ENCODE results near the gene DTX1.

The DTX1 gene

DNA sequence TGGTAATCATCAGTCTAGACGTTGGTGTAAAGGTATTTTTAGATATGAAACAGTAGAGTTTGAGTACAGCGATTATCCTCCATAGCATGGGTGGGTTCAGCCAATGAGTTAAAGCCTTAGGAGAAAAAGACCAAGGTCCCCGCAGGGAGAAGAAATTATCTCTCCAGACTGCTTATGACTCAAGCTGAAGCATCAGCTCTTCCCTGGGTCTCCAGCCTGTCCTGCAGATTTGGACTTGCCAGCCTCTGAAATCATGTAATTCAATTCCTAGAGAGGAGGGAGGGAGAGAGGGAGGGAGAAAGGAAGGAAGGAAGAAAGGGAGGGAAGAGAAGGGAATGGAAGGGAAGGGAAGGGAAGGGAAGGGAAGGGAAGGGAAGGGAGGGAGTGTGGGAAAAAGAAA is 12.0 kb upstream of the DTX1 start:
- Mint-ChIP-seq H3K36me3 (ENCODE audit: low read depth) (no peaks in the 10 kb centered on the region), H3K4me3 (no peak overlapping the region), H3K4me1 (peaks cover 5% of the 10 kb centered on the region), H3K9me3 (no peaks in the 10 kb centered on the region), H3K27me3 (peaks cover 2% of the 10 kb centered on the region), H3K27ac (no peak overlapping the region)
- no peak for DNase-seq
- no peak for ATAC-seq

DNA sequence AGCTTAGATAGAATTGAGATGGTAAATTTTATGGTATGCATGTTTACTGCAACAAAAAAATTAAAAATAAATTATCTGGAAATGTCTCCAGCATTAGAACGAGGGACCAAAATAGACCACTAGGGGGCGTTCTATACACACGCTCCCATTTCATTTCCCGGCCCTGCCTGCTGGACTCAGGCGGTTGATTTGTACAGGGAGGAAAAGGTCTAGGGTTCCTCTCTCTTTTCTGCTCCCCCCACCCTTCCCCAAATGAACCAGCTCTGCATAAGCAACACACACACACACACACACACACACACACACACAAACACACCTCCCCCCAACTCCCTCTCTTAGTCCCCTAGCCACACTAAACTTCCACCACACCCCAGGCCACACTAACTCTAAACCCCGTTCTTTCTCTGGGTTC is 7.8 kb upstream of the DTX1 start:
- peak; percentile 62 for ATAC-seq
- H3K9me3 Mint-ChIP-seq, result no peaks in the 10 kb centered on the region
- no peaks in the 10 kb centered on the region for H3K36me3 Mint-ChIP-seq (ENCODE audit: low read depth)
- H3K27ac Mint-ChIP-seq, result no peak overlapping the region
- peaks cover 20% of the 10 kb centered on the region for H3K4me1 Mint-ChIP-seq
- no peaks in the 10 kb centered on the region for H3K27me3 Mint-ChIP-seq
- DNase-seq, result peak; percentile 67
- H3K4me3 Mint-ChIP-seq, result no peak overlapping the region

DNA sequence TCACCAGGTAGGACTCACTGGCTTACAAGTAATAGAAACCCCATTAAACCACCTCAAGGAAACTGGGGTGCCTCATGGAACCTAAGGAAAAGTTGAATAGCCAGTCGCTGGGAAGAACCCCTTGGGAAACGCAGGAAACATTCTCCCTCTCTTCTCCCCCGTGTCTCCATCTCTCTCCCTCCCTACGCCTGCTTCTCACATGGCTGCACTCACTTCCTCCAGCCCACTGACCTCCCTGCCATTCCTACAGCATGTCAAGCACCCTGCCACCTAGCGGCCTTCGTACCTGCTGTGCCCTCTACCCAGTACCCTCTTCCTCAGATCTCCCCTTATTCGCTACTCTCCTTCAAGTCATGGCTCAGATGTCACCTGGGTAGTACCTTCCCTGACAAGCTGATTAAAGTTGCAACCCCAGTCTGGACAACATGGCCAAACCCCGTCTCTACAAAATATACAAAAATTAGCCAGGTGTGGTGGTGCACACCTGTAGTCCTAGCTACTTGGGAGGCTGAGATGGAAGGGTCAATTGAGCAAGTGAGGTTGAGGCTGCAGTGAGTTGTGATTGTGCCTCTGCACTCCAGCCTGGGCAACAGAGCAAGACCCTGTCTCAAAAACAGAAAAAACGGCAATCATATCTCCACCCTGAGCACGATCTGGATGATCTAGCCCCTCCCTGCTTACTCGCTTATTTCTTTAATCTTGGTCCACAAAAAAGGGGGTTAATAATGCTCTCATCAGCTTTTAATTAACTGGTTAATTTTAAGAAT is 6.4 kb upstream of the DTX1 start:
- Mint-ChIP-seq H3K36me3 (ENCODE audit: low read depth) (no peaks in the 10 kb centered on the region), H3K27me3 (no peaks in the 10 kb centered on the region), H3K27ac (no peak overlapping the region), H3K9me3 (no peaks in the 10 kb centered on the region), H3K4me3 (no peak overlapping the region), H3K4me1 (peaks cover 20% of the 10 kb centered on the region)
- DNase-seq (no peak), ATAC-seq (no peak)

DNA sequence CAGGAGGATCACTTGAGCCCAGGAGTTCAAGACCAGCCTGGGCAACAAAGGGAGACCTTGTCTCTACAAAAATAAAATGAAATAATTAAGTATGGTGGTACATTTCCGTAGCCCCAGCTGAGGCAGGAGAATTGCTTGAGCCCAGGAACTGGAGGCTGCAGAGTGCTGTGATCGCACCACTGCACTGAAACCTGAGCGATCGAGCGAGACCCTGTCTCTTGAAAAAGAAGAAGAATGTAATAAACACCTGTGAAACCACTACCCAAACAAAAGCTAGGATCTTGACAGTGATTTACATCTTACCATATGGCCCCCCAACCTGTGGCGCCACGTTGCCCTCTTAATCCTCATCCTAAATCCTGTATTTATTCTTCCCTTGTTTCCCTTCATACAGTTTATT is 5.7 kb upstream of the DTX1 start:
- Mint-ChIP-seq H3K9me3 (no peaks in the 10 kb centered on the region), H3K27me3 (no peaks in the 10 kb centered on the region), H3K4me3 (no peak overlapping the region), H3K36me3 (ENCODE audit: low read depth) (no peaks in the 10 kb centered on the region), H3K4me1 (peaks cover 20% of the 10 kb centered on the region), H3K27ac (no peak overlapping the region)
- DNase-seq (no peak), ATAC-seq (no peak)

DNA sequence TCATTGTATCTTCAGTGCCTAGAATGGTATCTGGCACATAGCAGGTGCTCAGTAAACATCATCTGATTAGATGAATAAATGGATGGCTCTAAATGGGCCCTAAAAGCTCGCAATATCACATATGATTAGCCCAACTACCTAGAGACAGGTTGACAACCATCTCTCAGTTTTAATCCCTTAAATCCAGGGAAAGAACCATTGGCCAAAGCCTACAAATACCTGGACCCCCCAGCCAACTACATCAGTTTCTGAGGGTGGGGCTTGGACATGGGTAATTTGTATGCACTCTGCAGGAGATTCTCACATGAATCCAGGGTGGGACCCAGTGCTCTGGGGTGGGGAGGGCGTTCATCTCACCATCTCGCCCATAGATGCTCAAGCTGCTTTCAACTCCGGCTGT is 4.8 kb upstream of the DTX1 start:
- H3K4me3 Mint-ChIP-seq, result no peak overlapping the region
- DNase-seq (no peak), ATAC-seq (no peak)
- H3K36me3 Mint-ChIP-seq (ENCODE audit: low read depth), result no peaks in the 10 kb centered on the region
- H3K9me3 Mint-ChIP-seq, result no peaks in the 10 kb centered on the region
- H3K4me1 Mint-ChIP-seq, result peaks cover 25% of the 10 kb centered on the region
- no peak overlapping the region for H3K27ac Mint-ChIP-seq
- H3K27me3 Mint-ChIP-seq, result peaks cover 3% of the 10 kb centered on the region

DNA sequence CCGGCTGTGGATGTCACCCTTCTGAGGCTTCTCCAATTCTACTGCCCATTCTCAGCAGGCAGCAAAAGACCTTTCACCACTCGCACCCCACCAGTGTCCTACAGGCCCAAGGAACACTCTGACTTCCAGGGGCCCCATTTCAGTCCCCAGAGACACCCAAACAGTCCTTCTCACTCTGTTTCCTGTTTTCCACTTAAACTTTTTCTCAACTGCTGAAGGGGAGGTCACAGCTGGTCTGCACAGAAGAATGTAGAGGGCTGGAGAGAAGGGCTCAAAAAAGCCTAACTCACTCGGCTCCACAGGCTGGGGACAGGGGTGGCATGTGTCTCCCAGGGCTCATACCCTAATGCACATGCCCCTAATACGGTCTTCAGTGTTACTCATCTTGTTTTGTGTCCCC is 4.2 kb upstream of the DTX1 start:
- Mint-ChIP-seq H3K9me3 (no peaks in the 10 kb centered on the region), H3K4me1 (peaks cover 25% of the 10 kb centered on the region), H3K4me3 (no peak overlapping the region), H3K27ac (no peak overlapping the region), H3K27me3 (peaks cover 3% of the 10 kb centered on the region), H3K36me3 (ENCODE audit: low read depth) (no peaks in the 10 kb centered on the region)
- no peak for DNase-seq
- no peak for ATAC-seq

DNA sequence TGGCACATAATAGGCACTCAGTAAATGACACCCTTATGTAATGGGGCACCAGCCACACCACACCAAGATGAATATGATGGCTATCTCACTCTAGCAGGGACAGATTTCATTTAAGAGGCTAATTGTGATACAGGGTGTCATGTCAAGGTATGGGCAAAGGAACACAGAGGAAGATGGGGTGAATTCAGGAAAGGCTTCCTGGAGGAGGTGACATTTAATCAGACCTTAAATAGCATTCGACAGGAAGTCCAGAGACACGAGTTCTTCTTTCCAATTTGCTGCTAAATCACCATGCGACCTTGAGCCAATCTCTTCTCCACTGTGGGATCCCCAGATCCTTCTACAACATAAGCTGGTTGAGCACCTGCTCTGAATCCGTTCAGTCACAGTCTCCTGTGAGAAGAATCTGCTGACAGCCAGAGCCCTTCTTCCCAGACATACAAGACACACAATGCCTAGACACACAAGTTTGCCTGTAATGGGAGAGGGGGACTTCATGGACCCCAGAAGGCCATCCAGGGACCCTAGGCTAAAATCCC is 1.5 kb upstream of the DTX1 start:
- no peak for ATAC-seq
- no peak overlapping the region for H3K27ac Mint-ChIP-seq
- H3K27me3 Mint-ChIP-seq, result peaks cover 3% of the 10 kb centered on the region
- no peaks in the 10 kb centered on the region for H3K36me3 Mint-ChIP-seq (ENCODE audit: low read depth)
- no peak overlapping the region for H3K4me3 Mint-ChIP-seq
- no peaks in the 10 kb centered on the region for H3K9me3 Mint-ChIP-seq
- no peak for DNase-seq
- H3K4me1 Mint-ChIP-seq, result peaks cover 24% of the 10 kb centered on the region

DNA sequence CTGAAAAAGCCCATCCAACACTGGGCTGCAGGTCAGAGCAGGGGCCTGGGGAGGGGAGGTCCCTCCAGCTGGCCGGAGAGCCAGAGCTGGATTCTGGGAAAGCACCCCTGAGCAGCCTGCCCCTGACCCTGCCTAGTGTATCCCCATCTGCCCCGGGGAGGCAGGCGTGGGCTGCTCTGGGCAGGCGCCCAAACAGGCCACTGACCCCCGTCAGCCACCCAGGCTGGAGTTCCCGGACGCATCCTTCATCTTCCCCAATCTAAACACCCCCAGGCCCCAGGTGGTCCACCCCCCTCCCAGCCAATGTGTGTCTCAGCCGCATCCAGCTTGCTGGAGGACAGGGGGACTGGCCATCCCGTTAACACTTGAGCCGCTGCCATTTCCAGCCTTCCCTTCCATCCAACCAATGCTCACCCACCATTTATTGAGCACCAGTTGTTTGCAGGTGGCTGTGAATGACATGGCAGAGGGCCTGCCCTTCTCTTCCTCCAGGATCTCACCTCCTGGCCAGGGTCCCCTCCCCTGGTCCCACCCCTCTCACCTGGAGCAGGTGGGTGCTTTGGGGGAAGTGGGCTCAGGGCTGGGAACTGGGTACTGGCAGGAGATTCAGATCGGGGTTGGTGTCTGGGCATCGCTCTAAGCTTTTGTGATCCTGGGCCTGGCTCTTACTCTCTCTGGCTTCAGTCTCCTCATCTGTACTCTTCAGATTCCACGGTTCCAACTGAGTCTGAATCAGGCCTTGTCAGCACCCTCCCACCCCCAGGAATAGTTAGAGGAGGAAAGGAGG is 743 bp upstream of the DTX1 start:
- peaks cover 22% of the 10 kb centered on the region for H3K4me1 Mint-ChIP-seq
- no peaks in the 10 kb centered on the region for H3K36me3 Mint-ChIP-seq (ENCODE audit: low read depth)
- H3K4me3 Mint-ChIP-seq, result peak overlapping the region; percentile 65
- no peak for ATAC-seq
- no peaks in the 10 kb centered on the region for H3K9me3 Mint-ChIP-seq
- no peak for DNase-seq
- H3K27me3 Mint-ChIP-seq, result peaks cover 3% of the 10 kb centered on the region
- peak overlapping the region; percentile 23 for H3K27ac Mint-ChIP-seq

DNA sequence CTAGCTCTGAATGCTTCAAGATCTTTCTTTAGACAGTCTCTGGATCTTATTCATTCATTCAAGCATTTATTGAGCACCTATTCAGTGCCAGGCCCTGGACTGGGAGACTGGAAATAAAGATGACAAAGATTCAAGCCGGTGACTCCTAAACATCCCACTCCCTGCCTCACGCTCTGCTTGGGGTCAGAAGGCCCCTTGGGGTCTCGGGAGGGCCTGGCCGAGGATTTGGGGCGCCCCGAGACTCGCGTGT is 224 bp upstream of the DTX1 start:
- H3K36me3 Mint-ChIP-seq (ENCODE audit: low read depth), result no peaks in the 10 kb centered on the region
- no peaks in the 10 kb centered on the region for H3K9me3 Mint-ChIP-seq
- peaks cover 22% of the 10 kb centered on the region for H3K4me1 Mint-ChIP-seq
- H3K4me3 Mint-ChIP-seq, result peak overlapping the region; percentile 65
- peak overlapping the region; percentile 23 for H3K27ac Mint-ChIP-seq
- ATAC-seq (no peak), DNase-seq (no peak)
- H3K27me3 Mint-ChIP-seq, result peaks cover 3% of the 10 kb centered on the region

DNA sequence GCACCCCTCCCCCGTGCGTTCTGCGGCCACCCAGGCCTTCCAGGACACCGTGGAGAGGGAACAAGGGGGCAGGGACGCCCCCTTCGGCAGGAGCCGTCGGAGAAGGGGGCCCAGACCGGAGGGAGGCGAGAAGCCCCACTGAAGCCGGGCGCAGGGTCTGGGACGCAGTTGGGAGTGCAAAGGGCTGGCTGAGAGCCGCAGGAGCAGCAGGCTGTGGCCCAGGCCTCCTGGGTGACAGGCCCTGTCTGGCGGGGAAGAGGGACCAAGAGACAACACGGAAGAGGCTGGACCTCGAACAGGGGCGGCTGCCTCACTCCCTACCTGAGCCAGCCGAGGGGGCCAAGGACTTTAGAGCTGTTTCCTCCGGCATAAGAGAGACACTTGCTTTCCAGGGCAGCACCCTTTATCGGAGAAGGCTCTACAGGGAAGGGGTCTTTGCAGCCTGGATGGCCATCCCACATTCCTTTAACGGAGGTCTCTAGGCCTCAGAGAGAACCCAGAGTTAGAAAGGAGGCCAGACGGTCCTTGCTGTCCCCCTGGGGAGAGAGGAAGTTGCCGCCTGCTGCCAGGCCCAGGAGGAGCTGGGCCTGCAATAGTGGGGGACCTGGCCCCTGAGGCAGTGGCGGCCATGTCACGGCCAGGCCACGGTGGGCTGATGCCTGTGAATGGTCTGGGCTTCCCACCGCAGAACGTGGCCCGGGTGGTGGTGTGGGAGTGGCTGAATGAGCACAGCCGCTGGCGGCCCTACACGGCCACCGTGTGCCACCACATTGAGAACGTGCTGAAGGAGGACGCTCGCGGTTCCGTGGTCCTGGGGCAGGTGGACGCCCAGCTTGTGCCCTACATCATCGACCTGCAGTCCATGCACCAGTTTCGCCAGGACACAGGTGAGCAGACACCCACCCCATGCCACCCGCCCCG is 1.3 kb downstream of the DTX1 start:
- DNase-seq (no peak), ATAC-seq (no peak)
- peaks cover 20% of the 10 kb centered on the region for H3K4me1 Mint-ChIP-seq
- peak overlapping the region; percentile 59 for H3K4me3 Mint-ChIP-seq
- H3K27ac Mint-ChIP-seq, result no peak overlapping the region
- H3K9me3 Mint-ChIP-seq, result no peaks in the 10 kb centered on the region
- no peaks in the 10 kb centered on the region for H3K36me3 Mint-ChIP-seq (ENCODE audit: low read depth)
- H3K27me3 Mint-ChIP-seq, result peaks cover 3% of the 10 kb centered on the region

DNA sequence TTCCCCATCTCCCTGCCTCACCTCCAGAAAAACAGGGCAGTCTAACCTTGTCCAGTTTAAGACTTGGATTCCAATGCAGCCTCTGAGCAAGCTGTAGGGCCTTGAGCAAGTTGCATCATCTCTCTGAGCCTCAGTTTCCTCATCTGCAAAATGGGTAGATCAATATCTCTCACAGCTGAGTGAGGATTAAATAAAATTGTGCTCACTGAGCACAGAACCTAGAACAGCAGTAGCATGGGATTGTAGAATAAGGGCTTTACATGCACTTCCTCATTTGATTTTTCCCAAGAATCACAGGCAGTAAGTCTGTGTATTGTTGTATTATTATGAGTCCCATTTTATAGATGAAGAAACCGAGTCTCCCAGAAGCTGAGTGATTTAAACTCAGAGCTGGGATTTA is 2.0 kb downstream of the DTX1 start:
- H3K36me3 Mint-ChIP-seq (ENCODE audit: low read depth), result no peaks in the 10 kb centered on the region
- peaks cover 3% of the 10 kb centered on the region for H3K27me3 Mint-ChIP-seq
- no peaks in the 10 kb centered on the region for H3K9me3 Mint-ChIP-seq
- DNase-seq, result no peak
- ATAC-seq, result no peak
- H3K27ac Mint-ChIP-seq, result no peak overlapping the region
- peaks cover 18% of the 10 kb centered on the region for H3K4me1 Mint-ChIP-seq
- H3K4me3 Mint-ChIP-seq, result no peak overlapping the region

DNA sequence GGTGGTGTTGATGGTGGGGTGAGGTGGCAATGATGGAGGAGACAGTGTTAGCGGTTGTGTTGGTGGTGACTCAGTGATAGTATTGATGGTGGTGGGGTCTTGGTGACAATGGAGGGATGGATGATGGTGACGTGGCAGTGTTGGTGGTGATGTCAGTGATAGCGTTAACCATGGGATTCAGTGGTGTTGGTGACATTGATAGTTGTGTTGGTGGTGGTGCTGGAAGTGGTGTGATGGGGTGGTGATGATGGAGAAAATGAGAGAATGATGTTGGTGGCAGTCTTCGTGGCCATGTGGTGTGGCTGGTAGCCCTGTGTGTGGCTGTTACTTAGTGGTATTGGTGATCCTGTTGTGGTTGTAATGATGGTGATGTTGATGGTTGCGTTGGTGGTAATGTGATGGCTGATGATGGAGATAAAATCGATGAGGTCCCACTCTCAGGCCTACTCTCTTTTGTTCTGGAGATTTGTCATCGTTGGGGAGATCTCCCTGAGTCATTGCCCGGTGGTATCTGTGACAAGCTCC is 2.6 kb downstream of the DTX1 start:
- Mint-ChIP-seq H3K4me3 (no peak overlapping the region), H3K27me3 (peaks cover 3% of the 10 kb centered on the region), H3K4me1 (peaks cover 18% of the 10 kb centered on the region), H3K27ac (no peak overlapping the region), H3K36me3 (ENCODE audit: low read depth) (no peaks in the 10 kb centered on the region), H3K9me3 (no peaks in the 10 kb centered on the region)
- no peak for DNase-seq
- ATAC-seq, result peak; percentile 21

DNA sequence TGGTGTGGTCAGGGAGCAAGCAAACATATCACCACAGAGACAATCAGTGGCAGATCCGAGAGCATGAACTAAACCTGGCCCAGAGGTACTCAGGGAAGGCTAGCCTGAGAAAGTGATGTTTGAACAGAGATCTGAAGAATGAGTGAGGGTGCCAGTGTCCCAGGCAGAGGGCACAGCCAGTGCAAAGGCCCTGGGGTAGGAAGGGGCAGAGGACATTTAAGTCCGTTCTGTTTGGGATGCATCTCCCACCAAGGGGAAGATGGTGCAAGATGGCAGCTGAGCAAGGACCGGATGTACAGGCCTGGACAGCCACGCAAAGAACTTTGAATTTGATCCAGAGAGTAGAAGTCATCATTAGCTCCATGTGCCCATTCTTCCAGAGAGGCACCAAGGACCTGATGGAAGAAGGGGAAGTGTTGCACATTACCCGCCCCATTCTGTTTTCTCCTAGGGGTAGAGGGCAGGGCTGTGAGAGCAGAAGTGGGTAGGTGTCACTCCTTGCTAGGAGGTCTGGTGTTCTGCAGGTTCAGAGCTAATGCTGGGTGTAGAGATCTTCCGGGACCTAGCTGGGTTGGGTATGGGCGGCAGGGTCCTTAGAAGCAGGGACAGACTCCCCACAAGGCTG is 3.9 kb downstream of the DTX1 start:
- ATAC-seq, result no peak

DNA sequence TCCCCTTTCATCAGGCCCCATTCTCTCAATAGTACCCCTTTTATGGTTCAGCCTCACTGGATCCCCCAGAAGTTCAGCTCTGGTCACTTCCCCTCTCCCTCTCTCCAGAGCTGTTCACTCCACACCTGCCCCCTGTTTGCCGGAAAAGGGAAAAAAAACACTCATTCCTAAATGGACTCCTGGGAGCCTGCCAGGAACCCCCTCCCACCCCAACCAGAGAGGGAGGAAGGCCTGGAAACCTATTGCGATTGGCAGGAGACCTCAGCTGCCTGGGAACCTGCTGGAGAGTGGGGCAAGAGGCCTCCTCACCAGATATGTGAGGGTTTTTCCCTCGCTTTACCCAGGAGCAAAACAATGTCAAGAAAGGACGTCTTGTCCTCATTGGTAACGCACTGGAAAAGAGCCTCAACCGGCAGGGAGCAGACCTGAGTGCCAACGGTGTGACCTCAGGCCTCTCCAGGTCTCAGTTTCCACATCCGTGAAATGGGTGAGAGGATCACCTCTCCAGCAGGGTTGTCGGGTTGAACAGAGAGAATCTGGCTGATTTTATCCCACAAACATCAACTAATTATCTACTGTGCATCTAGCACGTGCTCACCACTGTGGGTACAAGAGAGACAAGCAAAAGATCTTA is 4.6 kb downstream of the DTX1 start:
- no peak overlapping the region for H3K4me3 Mint-ChIP-seq
- H3K4me1 Mint-ChIP-seq, result peaks cover 23% of the 10 kb centered on the region
- no peak overlapping the region for H3K27ac Mint-ChIP-seq
- ATAC-seq (no peak), DNase-seq (no peak)
- no peaks in the 10 kb centered on the region for H3K9me3 Mint-ChIP-seq
- H3K36me3 Mint-ChIP-seq (ENCODE audit: low read depth), result no peaks in the 10 kb centered on the region
- peaks cover 1% of the 10 kb centered on the region for H3K27me3 Mint-ChIP-seq

More for the DNA sequence above, 3.9 kb downstream of the DTX1 start:
- no peaks in the 10 kb centered on the region for H3K36me3 Mint-ChIP-seq (ENCODE audit: low read depth)
- H3K27me3 Mint-ChIP-seq, result peaks cover 3% of the 10 kb centered on the region
- peaks cover 22% of the 10 kb centered on the region for H3K4me1 Mint-ChIP-seq
- no peak overlapping the region for H3K4me3 Mint-ChIP-seq
- DNase-seq, result no peak
- no peaks in the 10 kb centered on the region for H3K9me3 Mint-ChIP-seq
- H3K27ac Mint-ChIP-seq, result no peak overlapping the region

Data from activated naive CD8-positive, alpha-beta T cell treated with anti-CD3 and anti-CD28 coated beads, Interleukin-2, amount 50 U/mL, for 24 hours (primary cell).